ENCODE data around the gene PARD6A. TPM values are rescaled to one million over a fixed set of nuclear protein-coding genes. Genes with fewer than 3 reads are reported as not detected.

The PARD6A gene
- total and polyA plus RNA-seq, 2 of the 13 experiments (the other 11 are each of a cell fraction or from before 2014, with no cell fraction given): 3.5 to 4.3 TPM

DNA sequence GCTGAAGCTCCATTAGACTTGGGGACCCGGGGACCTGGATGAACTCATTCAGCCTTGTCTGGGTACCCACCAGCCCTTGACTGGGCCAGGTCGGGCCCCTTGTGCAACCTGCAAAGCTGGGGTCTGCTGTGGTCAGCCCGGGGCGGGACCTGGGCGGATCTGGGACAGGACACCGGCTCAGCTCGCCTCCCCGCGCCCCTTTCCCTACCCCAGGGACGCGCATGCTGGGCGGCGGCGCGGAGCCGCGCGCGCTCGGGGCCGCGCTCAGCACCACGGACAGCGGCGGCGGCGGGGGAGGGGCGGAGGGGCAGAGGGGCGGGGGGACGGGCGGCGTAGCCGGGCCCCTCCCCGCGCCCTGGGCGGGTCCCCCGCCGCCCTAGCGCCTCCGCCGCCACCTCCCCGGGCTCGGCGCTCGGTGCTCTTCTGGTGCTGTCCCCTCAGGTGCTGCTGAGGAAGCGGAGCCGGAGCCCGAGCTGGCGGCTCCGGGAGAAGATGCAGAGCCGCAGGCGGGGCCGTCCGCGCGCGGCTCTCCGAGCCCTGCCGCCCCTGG is 8.1 kb upstream of the PARD6A start (continued):
- TF ChIP-seq ATM (IDR thresholded peaks at IDR 0.05; ENCODE audit: borderline replicate concordance): no peak
- TF ChIP-seq, protein P1, sequence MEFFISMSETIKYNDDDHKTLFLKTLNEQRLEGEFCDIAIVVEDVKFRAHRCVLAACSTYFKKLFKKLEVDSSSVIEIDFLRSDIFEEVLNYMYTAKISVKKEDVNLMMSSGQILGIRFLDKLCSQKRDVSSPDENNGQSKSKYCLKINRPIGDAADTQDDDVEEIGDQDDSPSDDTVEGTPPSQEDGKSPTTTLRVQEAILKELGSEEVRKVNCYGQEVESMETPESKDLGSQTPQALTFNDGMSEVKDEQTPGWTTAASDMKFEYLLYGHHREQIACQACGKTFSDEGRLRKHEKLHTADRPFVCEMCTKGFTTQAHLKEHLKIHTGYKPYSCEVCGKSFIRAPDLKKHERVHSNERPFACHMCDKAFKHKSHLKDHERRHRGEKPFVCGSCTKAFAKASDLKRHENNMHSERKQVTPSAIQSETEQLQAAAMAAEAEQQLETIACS (CRISPR knock-in tag; IDR thresholded peaks at IDR 0.05): peak; percentile 94
- TF ChIP-seq KDM5B (CRISPR knock-in tag; IDR thresholded peaks at IDR 0.05; ENCODE audit: borderline replicate concordance): peak; percentile 37; the same call in 1 of the 2 replicates
- TF ChIP-seq ZFP1 (CRISPR knock-in tag; IDR thresholded peaks at IDR 0.05): no peak
- 0 out of 2 replicates have a peak, but pooled peaks have one; percentile 37 for TF ChIP-seq ZNF451 (CRISPR knock-in tag; IDR thresholded peaks at IDR 0.05)
- TF ChIP-seq TSC22D2 (CRISPR knock-in tag; IDR thresholded peaks at IDR 0.05; ENCODE audit: borderline replicate concordance): peak; percentile 95
- TF ChIP-seq ZNF773 (CRISPR knock-in tag; IDR thresholded peaks at IDR 0.05; ENCODE audit: borderline replicate concordance): no peak
- TF ChIP-seq, protein P2, sequence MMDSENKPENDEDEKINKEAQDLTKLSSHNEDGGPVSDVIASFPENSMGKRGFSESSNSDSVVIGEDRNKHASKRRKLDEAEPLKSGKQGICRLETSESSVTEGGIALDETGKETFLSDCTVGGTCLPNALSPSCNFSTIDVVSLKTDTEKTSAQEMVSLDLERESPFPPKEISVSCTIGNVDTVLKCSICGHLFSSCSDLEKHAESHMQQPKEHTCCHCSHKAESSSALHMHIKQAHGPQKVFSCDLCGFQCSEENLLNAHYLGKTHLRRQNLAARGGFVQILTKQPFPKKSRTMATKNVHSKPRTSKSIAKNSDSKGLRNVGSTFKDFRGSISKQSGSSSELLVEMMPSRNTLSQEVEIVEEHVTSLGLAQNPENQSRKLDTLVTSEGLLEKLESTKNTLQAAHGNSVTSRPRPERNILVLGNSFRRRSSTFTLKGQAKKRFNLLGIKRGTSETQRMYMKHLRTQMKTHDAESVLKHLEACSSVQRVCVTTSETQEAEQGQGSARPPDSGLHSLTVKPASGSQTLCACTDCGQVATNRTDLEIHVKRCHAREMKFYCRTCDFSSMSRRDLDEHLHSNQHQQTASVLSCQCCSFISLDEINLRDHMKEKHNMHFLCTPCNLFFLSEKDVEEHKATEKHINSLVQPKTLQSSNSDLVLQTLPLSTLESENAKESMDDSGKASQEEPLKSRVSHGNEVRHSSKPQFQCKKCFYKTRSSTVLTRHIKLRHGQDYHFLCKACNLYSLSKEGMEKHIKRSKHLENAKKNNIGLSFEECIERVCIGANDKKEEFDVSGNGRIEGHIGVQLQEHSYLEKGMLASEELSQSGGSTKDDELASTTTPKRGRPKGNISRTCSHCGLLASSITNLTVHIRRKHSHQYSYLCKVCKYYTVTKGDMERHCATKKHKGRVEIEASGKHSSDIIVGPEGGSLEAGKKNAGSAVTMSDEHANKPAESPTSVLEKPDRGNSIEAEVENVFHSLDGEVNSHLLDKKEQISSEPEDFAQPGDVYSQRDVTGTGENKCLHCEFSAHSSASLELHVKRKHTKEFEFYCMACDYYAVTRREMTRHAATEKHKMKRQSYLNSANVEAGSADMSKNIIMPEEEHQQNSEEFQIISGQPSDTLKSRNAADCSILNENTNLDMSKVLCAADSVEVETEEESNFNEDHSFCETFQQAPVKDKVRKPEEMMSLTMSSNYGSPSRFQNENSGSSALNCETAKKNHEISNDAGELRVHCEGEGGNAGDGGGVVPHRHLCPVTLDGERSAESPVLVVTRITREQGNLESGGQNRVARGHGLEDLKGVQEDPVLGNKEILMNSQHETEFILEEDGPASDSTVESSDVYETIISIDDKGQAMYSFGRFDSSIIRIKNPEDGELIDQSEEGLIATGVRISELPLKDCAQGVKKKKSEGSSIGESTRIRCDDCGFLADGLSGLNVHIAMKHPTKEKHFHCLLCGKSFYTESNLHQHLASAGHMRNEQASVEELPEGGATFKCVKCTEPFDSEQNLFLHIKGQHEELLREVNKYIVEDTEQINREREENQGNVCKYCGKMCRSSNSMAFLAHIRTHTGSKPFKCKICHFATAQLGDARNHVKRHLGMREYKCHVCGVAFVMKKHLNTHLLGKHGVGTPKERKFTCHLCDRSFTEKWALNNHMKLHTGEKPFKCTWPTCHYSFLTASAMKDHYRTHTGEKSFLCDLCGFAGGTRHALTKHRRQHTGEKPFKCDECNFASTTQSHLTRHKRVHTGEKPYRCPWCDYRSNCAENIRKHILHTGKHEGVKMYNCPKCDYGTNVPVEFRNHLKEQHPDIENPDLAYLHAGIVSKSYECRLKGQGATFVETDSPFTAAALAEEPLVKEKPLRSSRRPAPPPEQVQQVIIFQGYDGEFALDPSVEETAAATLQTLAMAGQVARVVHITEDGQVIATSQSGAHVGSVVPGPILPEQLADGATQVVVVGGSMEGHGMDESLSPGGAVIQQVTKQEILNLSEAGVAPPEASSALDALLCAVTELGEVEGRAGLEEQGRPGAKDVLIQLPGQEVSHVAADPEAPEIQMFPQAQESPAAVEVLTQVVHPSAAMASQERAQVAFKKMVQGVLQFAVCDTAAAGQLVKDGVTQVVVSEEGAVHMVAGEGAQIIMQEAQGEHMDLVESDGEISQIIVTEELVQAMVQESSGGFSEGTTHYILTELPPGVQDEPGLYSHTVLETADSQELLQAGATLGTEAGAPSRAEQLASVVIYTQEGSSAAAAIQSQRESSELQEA (CRISPR knock-in tag; IDR thresholded peaks at IDR 0.05; ENCODE audit: not compliant biosample characterization): no peak
- no peak for TF ChIP-seq REL (CRISPR knock-in tag; conservative IDR thresholded peaks at IDR 0.05)
- no peak for TF ChIP-seq TAF1 (CRISPR knock-in tag; IDR thresholded peaks at IDR 0.05)
- no peak for TF ChIP-seq FOSL1 (CRISPR knock-in tag; IDR thresholded peaks at IDR 0.05; ENCODE audit: borderline replicate concordance)
- no peak for TF ChIP-seq ZNF101 (CRISPR knock-in tag; IDR thresholded peaks at IDR 0.05; ENCODE audit: borderline replicate concordance, low read depth)
- no peak for TF ChIP-seq TAF15 (IDR thresholded peaks at IDR 0.05; ENCODE audit: low read depth, low read length, poor library complexity, severe bottlenecking)
- 0 out of 2 replicates have a peak, but pooled peaks have one; percentile 23 for TF ChIP-seq SP4 (CRISPR knock-in tag; IDR thresholded peaks at IDR 0.05)
- TF ChIP-seq, protein P3, sequence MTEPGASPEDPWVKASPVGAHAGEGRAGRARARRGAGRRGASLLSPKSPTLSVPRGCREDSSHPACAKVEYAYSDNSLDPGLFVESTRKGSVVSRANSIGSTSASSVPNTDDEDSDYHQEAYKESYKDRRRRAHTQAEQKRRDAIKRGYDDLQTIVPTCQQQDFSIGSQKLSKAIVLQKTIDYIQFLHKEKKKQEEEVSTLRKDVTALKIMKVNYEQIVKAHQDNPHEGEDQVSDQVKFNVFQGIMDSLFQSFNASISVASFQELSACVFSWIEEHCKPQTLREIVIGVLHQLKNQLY (CRISPR knock-in tag; IDR thresholded peaks at IDR 0.05): no peak
- no peak for TF ChIP-seq SMC3 (IDR thresholded peaks at IDR 0.05; ENCODE audit: low read length)
- TF ChIP-seq, protein P4, sequence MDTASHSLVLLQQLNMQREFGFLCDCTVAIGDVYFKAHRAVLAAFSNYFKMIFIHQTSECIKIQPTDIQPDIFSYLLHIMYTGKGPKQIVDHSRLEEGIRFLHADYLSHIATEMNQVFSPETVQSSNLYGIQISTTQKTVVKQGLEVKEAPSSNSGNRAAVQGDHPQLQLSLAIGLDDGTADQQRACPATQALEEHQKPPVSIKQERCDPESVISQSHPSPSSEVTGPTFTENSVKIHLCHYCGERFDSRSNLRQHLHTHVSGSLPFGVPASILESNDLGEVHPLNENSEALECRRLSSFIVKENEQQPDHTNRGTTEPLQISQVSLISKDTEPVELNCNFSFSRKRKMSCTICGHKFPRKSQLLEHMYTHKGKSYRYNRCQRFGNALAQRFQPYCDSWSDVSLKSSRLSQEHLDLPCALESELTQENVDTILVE (CRISPR knock-in tag; IDR thresholded peaks at IDR 0.05): no peak; the same call in 1 of the 2 replicates

All from HepG2 (cell line).